B cell (primary cell): ENCODE data around the gene CLASP1. TPM values are rescaled to one million over a fixed set of nuclear protein-coding genes. Genes with fewer than 3 reads are reported as not detected.
A peak's percentile ranks its signal among the peaks of the same experiment; 100 is the strongest.

Source experiments
- ATAC-seq: fragments of 200-7000 bp; cut with Tn5 transposase; one replicate; pipeline ENCODE4 v1.10.0; 2021; ENCODE audit warnings: low read depth, mild to moderate bottlenecking, moderate number of reproducible peaks, moderate library complexity
- CTCF ChIA-PET: fragments of 350-600 bp; sonication (Branson Sonifier 250); formaldehyde crosslinking; loops from one replicate; lab custom pipeline; 2021; ENCODE audit warnings: antibody characterized with exemption, inconsistent platforms; lab: Charles Lee
- POLR2A ChIA-PET: fragments of 350-600 bp; sonication (Branson Sonifier 250); formaldehyde crosslinking; loops from one replicate; lab custom pipeline; 2021; ENCODE audit warnings: antibody characterized with exemption; lab: Charles Lee
- DNase-seq: peaks from one replicate; pipeline ENCODE4 v3.0.0; 2013
- H2AFZ ChIP-seq: 2 replicates; pipeline ENCODE4 v1.6.1; 2012; ENCODE audit warnings: mild to moderate bottlenecking, low read depth, low read length; ENCODE audit not compliant: insufficient read depth, poor library complexity, severe bottlenecking
- H3K27ac ChIP-seq, 2 donors: 1 replicate in 1 of 2; 2 replicates in 1 of 2; pipeline ENCODE4 v1.5.1; 2012 to 2013; ENCODE audit warnings: low read length in 2 of 2, mild to moderate bottlenecking in 2 of 2, moderate library complexity in 1 of 2
- H3K27me3 ChIP-seq, 4 experiments: fragments of 200-600 bp in 1 of 4; sonication (generic) in 1 of 4; replicated peaks in 1 of 4; 1 replicate in 2 of 4; 2 replicates in 2 of 4; pipeline versions ENCODE4 v1.6.1 to v1.7.0; 2013 to 2016; ENCODE audit warnings: low read length in 3 of 4, mild to moderate bottlenecking in 2 of 4, mixed read lengths in 1 of 4, moderate library complexity in 1 of 4; ENCODE audit not compliant: insufficient read depth in 4 of 4, control insufficient read depth in 3 of 4; ENCODE audit errors: control extremely low read depth in 1 of 4
- H3K36me3 ChIP-seq, 2 experiments: replicated peaks in 1 of 2; 1 replicate in 1 of 2; 2 replicates in 1 of 2; pipeline versions ENCODE4 v1.6.1 to v1.7.1; 2013; ENCODE audit warnings: low read length in 1 of 2; ENCODE audit not compliant: insufficient read depth in 2 of 2, control insufficient read depth in 1 of 2; ENCODE audit errors: control extremely low read depth in 1 of 2, extremely low read depth in 1 of 2
- H3K4me1 ChIP-seq, 2 donors: fragments of 200-600 bp in 1 of 2; sonication (generic) in 1 of 2; 1 replicate in 1 of 2; 2 replicates in 1 of 2; pipeline versions ENCODE4 v1.5.1 to v1.6.1; 2013 to 2017; ENCODE audit warnings: low read length in 2 of 2; ENCODE audit not compliant: control insufficient read depth in 2 of 2, insufficient read depth in 2 of 2
- H3K4me2 ChIP-seq: replicated peaks from 2 replicates; pipeline ENCODE3; 2012; ENCODE audit warnings: mild to moderate bottlenecking, low read depth, low read length; ENCODE audit not compliant: poor library complexity, severe bottlenecking
- H3K4me3 ChIP-seq, 5 experiments: fragments of 200-600 bp in 1 of 5; sonication (generic) in 1 of 5; 1 replicate in 3 of 5; 2 replicates in 2 of 5; pipeline versions ENCODE4 v1.5.1 to v1.7.0; 2011 to 2016; ENCODE audit warnings: low read length in 4 of 5, mild to moderate bottlenecking in 4 of 5, low read depth in 2 of 5, control low read depth in 1 of 5, moderate library complexity in 1 of 5; ENCODE audit not compliant: insufficient read depth in 1 of 5; ENCODE audit errors: control extremely low read depth in 1 of 5, extremely low read depth in 1 of 5
- H3K79me2 ChIP-seq: fragments of 200-600 bp; sonication (generic); one replicate; pipeline ENCODE4 v1.6.0; 2016; ENCODE audit warnings: low read length; ENCODE audit not compliant: control insufficient read depth, insufficient read depth
- H3K9ac ChIP-seq: fragments of 200-600 bp; sonication (generic); 2 replicates; pipeline ENCODE4 v1.6.1; 2017; ENCODE audit warnings: mild to moderate bottlenecking, low read length, moderate library complexity
- H3K9me3 ChIP-seq, 3 donors: one replicate each; pipeline versions ENCODE4 v1.6.1 to v1.7.1; 2013; ENCODE audit warnings: low read length in 2 of 3; ENCODE audit not compliant: control insufficient read depth in 2 of 3, insufficient read depth in 1 of 3; ENCODE audit errors: control extremely low read depth in 1 of 3
- H4K20me1 ChIP-seq: 2 replicates; pipeline ENCODE4 v1.6.0; 2012; ENCODE audit warnings: mild to moderate bottlenecking, low read length; ENCODE audit not compliant: insufficient read depth, control insufficient read depth, poor library complexity, severe bottlenecking
- H3K27ac Mint-ChIP-seq: one replicate; pipeline ENCODE4 v1.8.0; 2021; ENCODE audit warnings: mixed read lengths
- H3K27me3 Mint-ChIP-seq: one replicate; pipeline ENCODE4 v1.8.0; 2021; ENCODE audit warnings: mixed read lengths
- H3K4me1 Mint-ChIP-seq: one replicate; pipeline ENCODE4 v1.8.0; 2021; ENCODE audit warnings: mixed read lengths
- H3K4me3 Mint-ChIP-seq: one replicate; pipeline ENCODE4 v1.8.0; 2021; ENCODE audit warnings: mixed read lengths
- H3K9me3 Mint-ChIP-seq: one replicate; pipeline ENCODE4 v1.8.0; 2022; ENCODE audit warnings: mixed read lengths; ENCODE audit not compliant: insufficient read depth
- EZH2 ChIP-seq: IDR thresholded peaks from 2 replicates; pipeline ENCODE4 v1.6.1; 2012; ENCODE audit warnings: borderline replicate concordance, low read depth, mild to moderate bottlenecking, moderate library complexity, low read length; ENCODE audit not compliant: insufficient read depth, poor library complexity, severe bottlenecking
- WGBS: methylation state at CpG from one replicate; pipeline ENCODE4 v1.1.5; 2013; ENCODE audit warnings: missing lambda C conversion rate; ENCODE audit not compliant: insufficient coverage; 5-methylcytosine and 5-hydroxymethylcytosine counted together
- intact Hi-C: fragments of 100-400 bp; cut with micrococcal nuclease; formaldehyde crosslinking; loops from one replicate; pipeline ENCODE4 v1.10.0; 2022
- polyA plus RNA-seq: library from polyadenylated mRNA; depleted of rRNA; stranded (reverse); fragments of >200 nt; gene quantifications from 2 replicates; pipeline ENCODE4 v1.2.3, GENCODE V29; 2012
- total RNA-seq, 2 donors: library from RNA; stranded (reverse); fragments of 120-200 nt in 1 of 2; gene quantifications; 1 replicate in 1 of 2; 2 replicates in 1 of 2; pipeline versions ENCODE4 v1.2.3 to v1.2.4, GENCODE V29; 2013 to 2022
- TF ChIP-seq, protein P1 (sequence below): fragments of 200-600 bp; IDR thresholded peaks from one replicate; pipeline ENCODE4 v1.8.0; 2022; ENCODE audit warnings: antibody characterized with exemption, mild to moderate bottlenecking

The CLASP1 gene
- total and polyA plus RNA-seq, 2 donors (not counting 1 experiment from before 2014, with no cell fraction given): 8.7 to 88.0 TPM

DNA sequence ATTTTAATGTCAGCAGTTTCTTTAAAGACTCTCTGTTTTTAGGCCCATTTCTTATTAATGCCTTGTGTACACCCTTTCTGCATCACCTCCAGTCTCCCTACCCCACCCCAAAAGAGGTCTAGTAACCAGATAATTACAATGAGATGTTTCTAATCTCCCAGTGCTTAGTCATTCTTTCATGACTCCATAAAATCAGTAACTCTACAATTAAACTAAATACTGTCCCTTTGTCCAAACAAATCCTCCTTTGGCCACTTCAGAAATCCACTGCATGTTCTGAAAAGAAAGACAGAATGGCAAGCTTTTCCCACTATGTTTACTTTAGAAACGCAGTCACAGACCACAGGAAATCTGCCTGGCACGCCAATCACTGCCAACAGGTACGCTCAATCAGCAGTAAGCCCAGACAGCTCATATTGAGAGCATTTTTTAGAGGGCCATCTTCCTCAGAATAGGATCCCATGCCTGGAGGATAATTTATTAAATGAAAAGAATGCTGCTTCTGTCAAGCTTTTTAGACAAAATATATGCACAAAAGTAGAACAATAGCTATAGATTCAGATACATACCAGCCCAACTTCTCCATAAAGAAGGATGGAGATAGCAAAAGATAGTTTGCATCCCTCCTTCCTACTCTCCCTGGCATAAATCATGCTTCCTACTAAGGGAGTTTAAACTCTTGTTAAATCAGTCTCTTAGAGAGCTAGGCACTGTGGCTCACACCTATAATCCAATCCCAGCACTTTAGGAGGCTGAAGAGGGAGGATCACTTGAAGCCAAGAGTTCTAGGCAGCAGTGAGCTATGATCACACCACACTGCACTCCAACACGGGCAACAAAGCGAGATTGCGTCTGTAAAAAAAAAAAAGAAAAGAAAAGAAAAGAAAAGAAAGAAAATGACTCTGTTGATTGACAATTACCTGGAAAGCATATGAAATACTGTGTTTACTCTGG, 14.6 kb downstream of the CLASP1 start:
- no peak overlapping the region for H3K4me2 ChIP-seq
- Mint-ChIP-seq H3K4me3 (no peak overlapping the region), H3K9me3 (peaks cover 3% of the 10 kb centered on the region), H3K4me1 (peaks cover 29% of the 10 kb centered on the region), H3K27ac (no peak overlapping the region), H3K27me3 (no peaks in the 10 kb centered on the region)
- ChIA-PET CTCF (no interaction called here), POLR2A (no interaction called here)
- H3K9me3 ChIP-seq: peaks cover 0 to 10% (median 0%) of the 10 kb centered on the region in 3 donors
- no peaks in the 10 kb centered on the region for H3K4me1 ChIP-seq
- no peak overlapping the region for H3K9ac ChIP-seq
- H4K20me1 ChIP-seq: peaks cover 51% of the 10 kb centered on the region
- intact Hi-C loops: no loop called here
- no peak for ATAC-seq
- H2AFZ ChIP-seq: no peak overlapping the region
- no peaks in the 10 kb centered on the region for H3K27me3 ChIP-seq
- DNase-seq: no peak
- 56% methylated on average over 2 of the region's 6 CpGs for WGBS
- H3K27ac ChIP-seq: peak overlapping the region in 1 of 2 donors; percentile 19
- H3K4me3 ChIP-seq: no peak overlapping the region
- H3K36me3 ChIP-seq: peaks cover 0 to 3% of the 10 kb centered on the region in 2 experiments
- TF ChIP-seq EZH2: no peak
- TF ChIP-seq, protein P1, sequence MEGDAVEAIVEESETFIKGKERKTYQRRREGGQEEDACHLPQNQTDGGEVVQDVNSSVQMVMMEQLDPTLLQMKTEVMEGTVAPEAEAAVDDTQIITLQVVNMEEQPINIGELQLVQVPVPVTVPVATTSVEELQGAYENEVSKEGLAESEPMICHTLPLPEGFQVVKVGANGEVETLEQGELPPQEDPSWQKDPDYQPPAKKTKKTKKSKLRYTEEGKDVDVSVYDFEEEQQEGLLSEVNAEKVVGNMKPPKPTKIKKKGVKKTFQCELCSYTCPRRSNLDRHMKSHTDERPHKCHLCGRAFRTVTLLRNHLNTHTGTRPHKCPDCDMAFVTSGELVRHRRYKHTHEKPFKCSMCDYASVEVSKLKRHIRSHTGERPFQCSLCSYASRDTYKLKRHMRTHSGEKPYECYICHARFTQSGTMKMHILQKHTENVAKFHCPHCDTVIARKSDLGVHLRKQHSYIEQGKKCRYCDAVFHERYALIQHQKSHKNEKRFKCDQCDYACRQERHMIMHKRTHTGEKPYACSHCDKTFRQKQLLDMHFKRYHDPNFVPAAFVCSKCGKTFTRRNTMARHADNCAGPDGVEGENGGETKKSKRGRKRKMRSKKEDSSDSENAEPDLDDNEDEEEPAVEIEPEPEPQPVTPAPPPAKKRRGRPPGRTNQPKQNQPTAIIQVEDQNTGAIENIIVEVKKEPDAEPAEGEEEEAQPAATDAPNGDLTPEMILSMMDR: no peak
- peaks cover 92% of the 10 kb centered on the region for H3K79me2 ChIP-seq

DNA sequence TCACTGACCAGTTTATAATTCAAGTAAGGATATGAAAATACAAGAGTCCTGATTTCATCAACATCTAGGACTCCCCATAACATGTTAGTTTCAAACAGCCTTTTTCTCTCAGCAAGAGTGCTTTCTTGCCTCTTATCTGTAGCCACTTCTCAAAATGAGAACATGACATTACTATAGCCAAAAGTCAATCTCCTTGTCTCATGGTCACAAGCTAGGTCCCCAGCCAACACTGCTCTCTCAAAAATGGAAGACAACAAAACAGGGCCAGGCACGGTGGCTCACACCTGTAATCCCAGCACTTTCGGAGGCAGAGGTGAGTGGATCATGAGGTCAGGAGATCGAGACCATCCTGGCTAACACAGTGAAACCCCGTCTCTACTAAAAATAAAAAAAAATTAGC, 15.8 kb downstream of the CLASP1 start:
- DNase-seq: no peak
- H3K79me2 ChIP-seq: peaks cover 92% of the 10 kb centered on the region
- ATAC-seq: no peak
- H3K27me3 Mint-ChIP-seq: no peaks in the 10 kb centered on the region
- H3K27me3 ChIP-seq: no peaks in the 10 kb centered on the region
- H3K4me3 Mint-ChIP-seq: no peak overlapping the region
- H3K27ac ChIP-seq: no peak overlapping the region
- H3K27ac Mint-ChIP-seq: no peak overlapping the region
- H4K20me1 ChIP-seq: peaks cover 51% of the 10 kb centered on the region
- H3K4me1 Mint-ChIP-seq: peaks cover 27% of the 10 kb centered on the region
- H2AFZ ChIP-seq: no peak overlapping the region
- CTCF ChIA-PET: no interaction called here
- peaks cover 3% of the 10 kb centered on the region for H3K9me3 Mint-ChIP-seq
- POLR2A ChIA-PET: no interaction called here
- intact Hi-C loops: no loop called here
- no peak overlapping the region for H3K4me3 ChIP-seq
- no peak overlapping the region for H3K9ac ChIP-seq
- WGBS: 100% methylated on average over 2 of the region's 4 CpGs
- H3K4me2 ChIP-seq: no peak overlapping the region
- H3K36me3 ChIP-seq: peaks cover 0 to 3% of the 10 kb centered on the region in 2 experiments
- no peak for TF ChIP-seq EZH2
- TF ChIP-seq, protein P1: no peak
- H3K9me3 ChIP-seq: peaks cover 0 to 5% (median 0%) of the 10 kb centered on the region in 3 donors
- no peaks in the 10 kb centered on the region for H3K4me1 ChIP-seq
